ENCODE data around the gene GDAP1L1.

Gene GDAP1L1

GRCh38 chr20:44309763-44310663 lies 62.9 kb downstream of the GDAP1L1 start:
- H3K9me3 ChIP-seq (ENCODE audit: severe bottlenecking) = no peaks in the 10 kb centered on the region
- H3K27me3 ChIP-seq (ENCODE audit: insufficient read depth, low read depth, severe bottlenecking) = peaks cover 3% of the 10 kb centered on the region
- peaks cover 3% of the 10 kb centered on the region; the same call in 1 of the 2 replicates for H3K36me3 ChIP-seq
- no peak for DNase-seq
- peak overlapping the region; percentile 82 for H3K4me3 ChIP-seq (ENCODE audit: low read depth, low read length)
- H3K27ac ChIP-seq = no peak overlapping the region
- no peak for TF ChIP-seq CTCF (IDR thresholded peaks at IDR 0.05; ENCODE audit: low read depth, low read length)

GRCh38 chr20:44310664-44311639 lies 63.8 kb downstream of the GDAP1L1 start, which contains the start of gene FITM2:
Gene FITM2 (minus strand): TSS chr20:44311202. CDS start chr20:44311148, 54 bp downstream.
- DNase-seq = peak; percentile 98
- peaks cover 3% of the 10 kb centered on the region; the same call in 1 of the 2 replicates for H3K36me3 ChIP-seq
- H3K9me3 ChIP-seq (ENCODE audit: severe bottlenecking) = no peaks in the 10 kb centered on the region
- peak; percentile 95 for TF ChIP-seq CTCF (IDR thresholded peaks at IDR 0.05; ENCODE audit: low read depth, low read length)
- peak within 1 kb of the TSS; percentile 82 for H3K4me3 ChIP-seq (ENCODE audit: low read depth, low read length)
- peak within 1 kb of the TSS; percentile 75 for H3K27ac ChIP-seq
- peaks cover 3% of the 10 kb centered on the region for H3K27me3 ChIP-seq (ENCODE audit: insufficient read depth, low read depth, severe bottlenecking)

GRCh38 chr20:44314870-44315269 lies 67.8 kb downstream of the GDAP1L1 start:
- no peaks in the 10 kb centered on the region; the same call in 1 of the 2 replicates for H3K36me3 ChIP-seq
- DNase-seq = no peak
- H3K4me3 ChIP-seq (ENCODE audit: low read depth, low read length) = no peak overlapping the region
- no peaks in the 10 kb centered on the region for H3K9me3 ChIP-seq (ENCODE audit: severe bottlenecking)
- peaks cover 3% of the 10 kb centered on the region for H3K27me3 ChIP-seq (ENCODE audit: insufficient read depth, low read depth, severe bottlenecking)
- H3K27ac ChIP-seq = no peak overlapping the region
- no peak for TF ChIP-seq CTCF (IDR thresholded peaks at IDR 0.05; ENCODE audit: low read depth, low read length)

DNA sequence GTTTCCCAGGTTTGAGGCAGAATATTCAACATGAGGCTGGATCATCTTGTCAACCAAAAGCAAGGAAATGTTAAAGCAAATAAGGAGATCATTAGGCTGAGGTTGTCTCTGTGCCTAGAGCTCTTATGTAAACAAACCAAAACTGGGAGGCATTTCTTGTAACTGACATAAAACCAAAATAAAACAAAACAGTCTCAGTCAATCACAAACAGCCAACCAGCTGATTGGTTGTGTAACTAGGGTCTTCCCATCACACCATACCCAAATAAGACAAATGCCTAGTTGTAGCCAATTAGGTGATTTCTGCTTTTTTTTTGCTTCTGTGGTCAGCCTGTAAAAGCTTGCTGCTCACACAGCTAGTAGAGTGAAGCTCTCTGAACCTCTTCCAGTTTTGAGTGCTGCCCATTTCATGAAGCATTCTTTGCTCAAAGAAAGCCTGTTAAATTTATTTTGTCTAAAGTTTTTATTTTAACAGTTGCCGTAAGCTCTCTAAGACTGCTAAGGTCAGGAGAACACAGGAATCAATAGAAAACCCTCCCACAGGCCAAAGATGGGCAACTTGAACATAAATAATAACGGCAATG lies 72.8 kb downstream of the GDAP1L1 start:
- H3K27ac ChIP-seq = no peak overlapping the region
- no peaks in the 10 kb centered on the region for H3K9me3 ChIP-seq (ENCODE audit: severe bottlenecking)
- TF ChIP-seq CTCF (IDR thresholded peaks at IDR 0.05; ENCODE audit: low read depth, low read length) = no peak

GRCh38 chr20:44324343-44324742 lies 77.2 kb downstream of the GDAP1L1 start:
- Histone ChIP-seq H3K4me3 (ENCODE audit: low read depth, low read length) (no peak overlapping the region), H3K36me3 (no peaks in the 10 kb centered on the region), H3K27me3 (ENCODE audit: insufficient read depth, low read depth, severe bottlenecking) (no peaks in the 10 kb centered on the region), H3K9me3 (ENCODE audit: severe bottlenecking) (no peaks in the 10 kb centered on the region), H3K27ac (no peak overlapping the region)
- no peak for TF ChIP-seq CTCF (IDR thresholded peaks at IDR 0.05; ENCODE audit: low read depth, low read length)
- DNase-seq = peak; percentile 22

More for the DNA sequence above, 72.8 kb downstream of the GDAP1L1 start:
- DNase-seq = no peak
- Histone ChIP-seq H3K4me3 (ENCODE audit: low read depth, low read length) (no peak overlapping the region), H3K27me3 (ENCODE audit: insufficient read depth, low read depth, severe bottlenecking) (no peaks in the 10 kb centered on the region), H3K36me3 (no peaks in the 10 kb centered on the region)

Data from WERI-Rb-1 (cell line).